ENCODE results near the gene UBASH3A. TPM values are rescaled to one million over a fixed set of nuclear protein-coding genes. Genes with fewer than 3 reads are reported as not detected.

UBASH3A gene
- polyA plus RNA-seq, 3 donors, result not detected

DNA sequence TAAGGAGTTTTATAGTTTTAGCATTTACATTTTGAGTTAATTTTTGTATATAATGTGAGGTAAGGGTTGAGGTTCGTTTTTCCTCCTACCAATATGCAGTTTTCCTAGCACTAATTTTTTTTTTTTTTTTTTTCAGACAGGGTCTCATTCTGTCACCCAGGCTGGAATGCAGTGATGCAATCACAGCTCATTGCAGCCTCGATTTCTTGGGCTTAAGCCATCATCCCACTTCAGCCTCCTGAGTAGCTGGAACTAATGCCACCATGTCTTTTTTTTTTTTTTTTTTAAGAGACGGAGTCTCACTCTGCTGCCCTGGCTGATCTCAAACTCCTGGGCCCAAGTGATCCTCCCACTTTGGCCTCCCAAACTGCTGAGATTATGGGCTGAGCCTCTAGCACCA, 2.5 kb upstream of the UBASH3A start:
- Histone ChIP-seq H3K4me2 (replicated peaks; ENCODE audit: extremely low read depth, low read length, poor library complexity, severe bottlenecking) (no peak overlapping the region), H3K36me3 (replicated peaks in 1 of 2; ENCODE audit: control insufficient read depth in 1 of 2, insufficient read depth in 2 of 2, low read length in 2 of 2) (no peaks in the 10 kb centered on the region), H3K4me3 (replicated peaks in 1 of 3; ENCODE audit: low read depth in 2 of 3, low read length in 3 of 3) (no peak overlapping the region), H3K9ac (ENCODE audit: insufficient read depth, low read length, poor library complexity, severe bottlenecking) (no peak overlapping the region), H3K9me3 (replicated peaks in 1 of 2; ENCODE audit: control insufficient read depth in 1 of 2, insufficient read depth in 1 of 2, low read length in 2 of 2) (no peaks in the 10 kb centered on the region), H3K27ac (ENCODE audit: low read depth in 1 of 2, low read length in 2 of 2) (no peak overlapping the region), H3K79me2 (ENCODE audit: insufficient read depth, low read length) (no peaks in the 10 kb centered on the region), H3K27me3 (ENCODE audit: control insufficient read depth in 2 of 2, insufficient read depth in 2 of 2, low read length in 2 of 2) (no peaks in the 10 kb centered on the region), H3K4me1 (ENCODE audit: control insufficient read depth in 1 of 2, insufficient read depth in 2 of 2, low read length in 2 of 2) (peaks cover 0 to 1% of the 10 kb centered on the region in 2 donors), H2AFZ (ENCODE audit: insufficient read depth, low read depth, low read length, poor library complexity, severe bottlenecking) (no peak overlapping the region), H4K20me1 (ENCODE audit: insufficient read depth, low read length) (no peaks in the 10 kb centered on the region)
- H3K9me3 Mint-ChIP-seq, result peaks cover 0 to 5% (median 2%) of the 10 kb centered on the region in 7 donors
- no peaks in the 10 kb centered on the region for H3K36me3 Mint-ChIP-seq
- TF ChIP-seq, protein P1, sequence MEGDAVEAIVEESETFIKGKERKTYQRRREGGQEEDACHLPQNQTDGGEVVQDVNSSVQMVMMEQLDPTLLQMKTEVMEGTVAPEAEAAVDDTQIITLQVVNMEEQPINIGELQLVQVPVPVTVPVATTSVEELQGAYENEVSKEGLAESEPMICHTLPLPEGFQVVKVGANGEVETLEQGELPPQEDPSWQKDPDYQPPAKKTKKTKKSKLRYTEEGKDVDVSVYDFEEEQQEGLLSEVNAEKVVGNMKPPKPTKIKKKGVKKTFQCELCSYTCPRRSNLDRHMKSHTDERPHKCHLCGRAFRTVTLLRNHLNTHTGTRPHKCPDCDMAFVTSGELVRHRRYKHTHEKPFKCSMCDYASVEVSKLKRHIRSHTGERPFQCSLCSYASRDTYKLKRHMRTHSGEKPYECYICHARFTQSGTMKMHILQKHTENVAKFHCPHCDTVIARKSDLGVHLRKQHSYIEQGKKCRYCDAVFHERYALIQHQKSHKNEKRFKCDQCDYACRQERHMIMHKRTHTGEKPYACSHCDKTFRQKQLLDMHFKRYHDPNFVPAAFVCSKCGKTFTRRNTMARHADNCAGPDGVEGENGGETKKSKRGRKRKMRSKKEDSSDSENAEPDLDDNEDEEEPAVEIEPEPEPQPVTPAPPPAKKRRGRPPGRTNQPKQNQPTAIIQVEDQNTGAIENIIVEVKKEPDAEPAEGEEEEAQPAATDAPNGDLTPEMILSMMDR (IDR thresholded peaks at IDR 0.05), result no peak
- H3K27me3 Mint-ChIP-seq (ENCODE audit: low read depth in 3 of 3), result no peaks in the 10 kb centered on the region
- DNase-seq, result no peak
- intact Hi-C loops (cut with micrococcal nuclease), result no loop called here
- no peaks in the 10 kb centered on the region for H3K4me1 Mint-ChIP-seq
- no peak overlapping the region for H3K27ac Mint-ChIP-seq
- WGBS (ENCODE audit: insufficient coverage), result no CpG with 5 or more reads among the region's 3 CpGs
- no peak overlapping the region for H3K4me3 Mint-ChIP-seq

DNA sequence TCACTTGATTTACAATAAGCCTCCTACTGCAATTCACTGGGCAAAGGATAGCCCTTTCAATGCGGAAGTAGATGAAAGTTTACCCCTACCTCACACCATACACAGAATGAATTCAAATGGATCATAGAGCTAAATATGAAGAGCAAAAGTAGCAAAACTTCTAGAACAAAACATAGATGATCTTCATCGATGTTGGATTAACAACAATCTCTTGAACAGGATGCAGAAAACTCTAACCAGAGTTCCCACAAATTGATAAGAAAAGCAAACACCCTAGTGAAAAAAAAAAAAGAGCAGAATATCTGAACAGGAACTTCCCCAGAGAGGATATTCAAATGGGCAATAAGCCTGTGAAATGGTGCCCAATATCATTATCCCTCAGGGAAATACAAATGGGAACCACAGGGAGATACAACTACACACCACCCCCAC, 1.9 kb upstream of the UBASH3A start:
- Mint-ChIP-seq H3K27ac (no peak overlapping the region), H3K4me1 (peaks cover 6% of the 10 kb centered on the region), H3K27me3 (ENCODE audit: low read depth in 3 of 3) (no peaks in the 10 kb centered on the region), H3K4me3 (no peak overlapping the region), H3K9me3 (peaks cover 0 to 5% (median 2%) of the 10 kb centered on the region in 7 donors), H3K36me3 (no peaks in the 10 kb centered on the region)
- H3K36me3 ChIP-seq (replicated peaks in 1 of 2; ENCODE audit: control insufficient read depth in 1 of 2, insufficient read depth in 2 of 2, low read length in 2 of 2), result no peaks in the 10 kb centered on the region
- TF ChIP-seq, protein P1 (IDR thresholded peaks at IDR 0.05), result no peak
- intact Hi-C loops (cut with micrococcal nuclease), result no loop called here
- WGBS (ENCODE audit: insufficient coverage), result no CpG with 5 or more reads among the region's 2 CpGs
- H3K9me3 ChIP-seq (replicated peaks in 1 of 2; ENCODE audit: control insufficient read depth in 1 of 2, insufficient read depth in 1 of 2, low read length in 2 of 2), result no peaks in the 10 kb centered on the region
- H2AFZ ChIP-seq (ENCODE audit: insufficient read depth, low read depth, low read length, poor library complexity, severe bottlenecking), result no peak overlapping the region
- no peak overlapping the region for H3K27ac ChIP-seq (ENCODE audit: low read depth in 1 of 2, low read length in 2 of 2)
- H3K4me1 ChIP-seq (ENCODE audit: control insufficient read depth in 1 of 2, insufficient read depth in 2 of 2, low read length in 2 of 2), result peaks cover 2 to 7% of the 10 kb centered on the region in 2 donors
- H3K9ac ChIP-seq (ENCODE audit: insufficient read depth, low read length, poor library complexity, severe bottlenecking), result no peak overlapping the region
- no peak overlapping the region for H3K4me2 ChIP-seq (replicated peaks; ENCODE audit: extremely low read depth, low read length, poor library complexity, severe bottlenecking)
- H3K27me3 ChIP-seq (ENCODE audit: control insufficient read depth in 2 of 2, insufficient read depth in 2 of 2, low read length in 2 of 2), result no peaks in the 10 kb centered on the region
- H3K79me2 ChIP-seq (ENCODE audit: insufficient read depth, low read length), result no peaks in the 10 kb centered on the region
- H3K4me3 ChIP-seq (replicated peaks in 1 of 3; ENCODE audit: low read depth in 2 of 3, low read length in 3 of 3), result no peak overlapping the region
- no peak for DNase-seq
- no peaks in the 10 kb centered on the region for H4K20me1 ChIP-seq (ENCODE audit: insufficient read depth, low read length)
